T follicular helper cell (primary cell): ENCODE measurements around the gene BRD3.

Experiments
- DNase-seq: peaks from one replicate; pipeline ENCODE4 v3.0.0-alpha.2; 2020; ENCODE audit warnings: low read depth

Gene BRD3

DNA sequence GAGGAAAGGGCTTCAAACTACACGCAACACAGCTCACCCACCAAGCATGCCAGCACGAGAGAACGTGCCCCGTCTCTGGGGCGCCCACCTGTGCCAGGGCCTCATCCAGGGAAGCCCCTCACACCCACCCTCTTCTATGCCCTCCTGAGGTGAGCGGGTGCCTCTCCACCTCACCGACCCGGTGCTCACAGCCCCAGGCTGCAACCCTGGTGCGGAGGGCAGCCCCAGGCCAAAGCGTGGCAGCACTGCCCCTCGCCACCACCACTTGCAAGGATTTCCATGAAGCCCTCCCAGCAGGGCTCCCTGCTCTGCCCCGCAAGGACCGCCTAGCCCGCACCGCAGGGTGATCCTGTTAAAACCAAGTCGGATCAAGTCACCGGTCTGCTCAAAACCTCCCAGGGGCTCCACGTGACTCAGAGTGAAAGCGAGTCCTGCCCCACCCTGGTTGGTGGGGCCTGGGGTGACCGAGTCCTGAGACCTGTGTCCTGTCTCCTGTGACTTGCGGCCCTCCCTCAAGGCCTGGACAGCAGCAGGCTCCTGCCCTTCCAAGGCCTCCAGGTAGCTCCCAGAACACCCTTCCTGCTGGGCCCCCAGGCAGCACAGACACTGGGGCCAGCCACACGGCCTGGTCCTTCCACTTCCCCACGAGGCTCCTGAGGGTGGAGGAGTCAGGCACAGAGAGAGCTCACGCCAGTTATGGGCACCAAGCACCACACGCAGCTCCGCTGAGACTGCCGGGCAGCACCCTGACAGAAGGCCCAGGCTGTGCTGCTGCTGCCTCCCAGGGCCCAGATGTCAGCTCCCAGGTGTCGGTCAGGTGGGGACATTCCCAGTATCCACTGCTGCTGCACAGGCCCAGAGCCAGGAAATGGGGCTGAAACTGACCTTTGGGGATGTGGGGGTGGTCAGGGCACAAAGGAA, 12.7 kb downstream of the BRD3 start:
- no peak for DNase-seq

DNA sequence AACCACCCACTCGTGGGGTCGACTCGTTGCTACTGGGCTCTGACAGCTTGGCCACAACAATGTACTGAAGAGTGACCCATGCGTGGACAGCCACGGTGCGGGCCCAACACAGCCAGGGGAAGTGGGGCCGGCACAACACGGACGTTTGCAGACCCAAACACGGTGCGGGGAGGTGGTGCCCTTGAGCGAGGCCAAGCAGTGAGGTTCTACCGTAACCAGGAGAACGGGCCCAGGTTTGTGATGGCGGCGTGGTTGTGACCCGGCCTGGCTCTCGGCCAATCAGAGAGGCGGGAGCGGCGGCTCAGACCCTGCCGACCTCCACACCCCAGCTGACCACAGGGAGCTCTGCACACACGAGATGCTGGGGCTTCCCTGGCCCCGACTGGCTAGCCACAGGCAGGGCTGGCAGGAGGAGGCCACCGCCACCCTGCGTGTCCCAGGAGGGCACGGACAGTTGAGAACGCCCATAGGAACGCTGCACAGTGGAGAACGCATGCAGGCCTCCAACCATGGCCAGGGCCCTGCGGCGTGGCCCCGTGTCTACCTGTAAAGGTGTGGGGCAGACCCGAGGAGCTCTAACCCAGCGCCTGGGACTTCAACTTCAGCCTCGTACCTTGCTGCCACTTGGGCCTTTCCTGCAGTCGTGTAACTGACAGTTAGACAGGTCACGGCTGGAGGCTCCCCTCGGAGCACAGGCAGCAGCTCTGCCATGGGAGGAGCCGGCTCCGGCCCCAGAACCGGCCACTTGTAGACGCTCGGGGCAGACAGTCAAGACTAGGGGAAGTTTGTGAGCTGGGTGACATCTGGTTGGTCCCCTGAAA, 13.7 kb downstream of the BRD3 start:
- DNase-seq: no peak

DNA sequence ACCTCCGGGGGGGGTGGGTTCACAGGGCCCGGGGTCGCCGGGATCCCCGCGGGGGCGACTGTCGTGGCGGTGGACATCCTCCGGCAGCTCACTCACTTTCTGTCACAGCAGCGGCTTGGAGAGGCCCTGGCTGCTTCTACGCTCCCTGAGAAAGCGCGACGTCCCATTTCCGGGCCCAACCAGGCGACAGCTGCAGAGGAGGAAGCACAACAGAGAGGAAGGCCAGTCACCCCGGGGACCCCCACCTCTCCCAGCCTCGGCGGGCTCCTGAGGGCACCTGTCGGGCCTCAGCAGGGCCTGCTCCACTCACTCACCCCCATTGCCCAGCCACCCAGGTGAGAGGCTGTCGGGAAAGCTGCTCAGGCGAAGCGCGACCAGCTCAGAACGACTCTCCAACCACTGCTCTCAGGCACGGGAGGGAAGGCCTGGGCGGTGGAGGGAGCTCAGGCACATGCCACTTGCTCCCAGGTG, 14.4 kb downstream of the BRD3 start:
- no peak for DNase-seq

DNA sequence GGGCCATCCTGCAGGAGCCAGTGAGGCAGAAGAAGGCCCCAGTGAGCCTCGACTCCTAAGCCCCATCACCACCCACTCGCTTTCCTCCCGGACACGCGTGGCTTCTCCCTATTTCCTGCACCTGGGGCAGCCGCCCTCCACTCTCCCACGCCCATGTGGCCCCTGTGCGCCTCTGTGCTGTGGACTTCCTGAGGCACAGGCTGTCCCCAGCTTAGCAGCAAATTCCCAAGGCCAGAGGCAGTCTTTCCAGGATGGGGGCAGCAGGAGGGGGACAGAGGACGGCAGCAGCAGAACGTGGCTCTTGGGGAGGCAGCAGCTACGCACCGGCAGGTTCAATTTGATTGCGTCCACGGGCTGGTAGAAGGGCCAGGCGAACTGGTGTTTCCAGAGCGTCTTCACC, 14.9 kb downstream of the BRD3 start:
- no peak for DNase-seq

DNA sequence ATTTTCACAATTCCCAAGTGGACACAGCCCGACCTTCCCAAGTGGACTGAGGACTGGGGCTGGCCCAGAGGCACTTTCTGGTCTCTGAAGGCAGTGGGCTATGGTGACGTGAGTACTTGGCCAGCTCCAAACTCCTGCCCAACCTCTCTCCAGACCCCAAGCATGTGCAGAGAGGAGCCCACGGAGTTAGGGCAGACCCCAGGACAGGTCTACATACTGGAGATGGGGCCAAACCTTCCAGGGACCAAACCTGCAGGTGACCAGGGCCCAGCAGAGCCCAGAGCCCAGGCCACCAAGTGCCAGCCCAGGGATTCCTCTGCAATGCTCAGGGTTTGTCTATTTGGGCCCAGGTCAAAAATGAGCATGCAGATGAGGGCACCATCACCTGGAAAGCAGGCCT, 15.3 kb downstream of the BRD3 start:
- no peak for DNase-seq

DNA sequence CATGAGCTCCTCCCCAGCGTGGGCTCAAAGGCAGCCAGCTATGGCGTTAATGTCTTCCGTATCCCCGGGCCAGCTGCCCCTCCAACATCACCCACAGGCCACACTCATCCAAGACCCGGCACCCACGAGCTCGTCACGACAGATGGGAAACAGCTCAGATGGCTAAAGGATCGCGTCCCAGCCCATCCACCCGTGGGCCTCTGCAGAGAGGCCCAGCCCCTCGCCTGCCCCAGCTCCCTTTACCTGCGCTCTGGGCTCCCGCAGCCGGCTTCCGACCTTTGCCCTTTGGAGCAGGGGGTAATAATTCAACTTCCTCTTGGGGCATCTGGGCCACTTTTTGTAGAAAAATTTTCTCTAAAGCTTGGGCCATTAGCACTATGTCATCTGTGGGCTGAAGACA, 16.5 kb downstream of the BRD3 start:
- DNase-seq: no peak

DNA sequence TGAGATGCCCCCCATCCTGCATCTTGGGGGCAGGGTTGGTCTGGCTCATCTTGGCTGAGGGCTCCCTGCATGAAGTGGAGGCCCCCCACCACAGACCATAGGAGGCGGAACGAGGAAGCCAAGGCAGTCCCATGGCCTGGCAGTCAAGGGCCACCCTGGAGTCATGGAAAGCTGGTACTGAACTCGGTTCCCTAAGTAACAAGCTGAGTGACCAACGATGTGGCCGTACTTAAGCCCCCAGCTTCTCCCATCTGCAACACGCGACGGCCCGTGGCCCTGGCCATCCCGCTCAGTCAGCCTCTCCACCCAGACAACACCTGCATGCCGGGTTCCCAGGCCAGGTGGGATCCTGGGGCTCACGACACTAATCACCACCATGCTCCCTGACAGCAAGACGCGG, 17.1 kb downstream of the BRD3 start:
- DNase-seq: no peak

GRCh38 chr9:134049772-134050588, 17.8 kb downstream of the BRD3 start:
- DNase-seq: no peak

- DNase-seq: no peak
Measured at GRCh38 chr9:134049236-134049635, 18.6 kb downstream of the BRD3 start.

DNA sequence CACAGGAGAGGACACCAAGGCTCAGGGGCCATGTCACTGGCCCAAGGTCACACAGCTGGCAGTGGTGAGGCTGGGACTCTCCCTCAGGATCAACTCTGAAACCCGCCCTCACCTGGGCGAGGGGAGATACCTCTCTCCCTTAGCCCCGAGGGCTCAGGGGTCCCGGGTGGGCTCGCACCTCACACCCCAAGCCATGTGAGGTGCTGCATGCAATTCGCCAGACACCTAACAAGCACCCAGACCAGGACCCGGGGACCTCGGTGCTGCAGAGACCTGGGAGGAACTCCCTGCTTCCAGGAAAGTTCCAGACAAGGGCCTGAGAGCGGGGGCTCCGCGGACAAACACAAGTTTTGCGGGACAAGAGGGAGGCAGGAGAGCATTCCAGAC, 19.3 kb downstream of the BRD3 start:
- no peak for DNase-seq

DNA sequence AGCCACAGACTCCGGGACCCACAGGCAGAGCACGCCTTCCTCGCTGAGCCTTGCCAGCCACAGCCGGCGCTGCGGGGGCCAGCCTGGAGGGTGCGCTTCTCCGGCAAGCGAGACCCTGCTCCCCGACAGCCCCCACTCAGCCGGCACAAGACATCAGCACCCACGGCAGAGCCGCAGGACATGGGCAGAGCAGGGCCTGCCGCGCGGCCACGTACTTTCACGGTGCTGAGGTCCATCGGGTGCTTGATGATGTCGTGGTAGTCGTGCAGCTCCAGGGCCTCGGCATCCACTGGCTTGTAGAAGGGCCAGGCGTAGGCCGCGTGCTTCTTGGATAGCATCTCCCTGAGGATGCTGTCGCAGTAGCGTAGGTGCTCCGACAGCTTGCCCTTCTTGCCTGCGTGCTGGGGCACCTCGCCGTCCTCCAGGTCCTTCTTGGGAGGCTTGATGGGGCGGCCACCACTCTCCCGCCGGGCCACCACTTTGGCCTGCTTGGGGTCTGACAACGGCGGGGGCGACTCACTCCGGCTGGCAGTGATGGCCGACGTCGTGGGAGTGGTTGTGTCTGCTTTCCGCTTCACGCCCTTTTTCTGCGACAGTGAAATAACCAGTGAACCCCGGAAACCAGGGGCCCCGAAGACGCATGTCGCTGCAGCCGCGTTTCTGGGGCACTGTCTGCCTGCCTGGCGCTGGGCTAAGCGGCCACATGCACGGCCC, 19.8 kb downstream of the BRD3 start:
- DNase-seq: no peak

- DNase-seq: no peak
Measured at GRCh38 chr9:134046894-134047681, 20.7 kb downstream of the BRD3 start.

- no peak for DNase-seq
Measured at GRCh38 chr9:134045841-134046544, 21.8 kb downstream of the BRD3 start.

DNA sequence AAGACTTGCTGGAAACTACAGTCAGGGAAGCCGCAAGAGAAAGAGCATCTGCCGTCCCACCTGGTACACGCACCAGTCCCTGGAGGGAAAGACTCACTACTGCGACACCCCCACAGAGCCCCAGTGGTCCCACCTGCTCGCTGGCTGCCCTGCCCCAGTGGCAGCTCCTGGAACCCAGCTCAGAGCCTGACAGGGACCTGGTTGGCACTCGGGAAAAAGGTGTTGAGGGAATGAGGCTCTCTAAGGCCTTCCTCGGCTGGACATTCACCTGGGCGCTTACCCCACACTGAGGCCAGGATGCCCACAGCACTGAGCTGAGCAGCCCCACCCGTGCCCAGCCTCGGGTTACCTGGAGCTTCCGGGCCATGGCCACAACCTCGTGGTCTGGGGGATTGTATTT, 22.9 kb downstream of the BRD3 start:
- no peak for DNase-seq

- no peak for DNase-seq
Measured at GRCh38 chr9:134043531-134043988, 24.3 kb downstream of the BRD3 start.

DNA sequence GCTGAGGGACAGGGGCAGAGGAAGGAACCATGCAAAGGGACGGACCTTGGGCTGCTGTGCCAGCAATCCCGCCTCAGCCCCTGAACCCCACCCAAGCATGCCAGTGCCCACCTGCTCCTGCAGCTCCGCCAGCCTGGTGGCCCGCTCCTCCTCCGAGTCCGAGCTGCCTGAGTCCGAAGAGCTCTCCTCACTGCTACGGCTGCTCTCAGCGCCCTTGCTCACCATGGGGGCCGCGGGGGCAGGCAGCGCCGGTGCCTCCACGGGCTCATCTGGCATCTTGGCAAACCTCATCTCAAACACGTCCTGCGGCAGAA, 26.2 kb downstream of the BRD3 start:
- no peak for DNase-seq

GRCh38 chr9:134040781-134041648, 26.8 kb downstream of the BRD3 start:
- no peak for DNase-seq

DNA sequence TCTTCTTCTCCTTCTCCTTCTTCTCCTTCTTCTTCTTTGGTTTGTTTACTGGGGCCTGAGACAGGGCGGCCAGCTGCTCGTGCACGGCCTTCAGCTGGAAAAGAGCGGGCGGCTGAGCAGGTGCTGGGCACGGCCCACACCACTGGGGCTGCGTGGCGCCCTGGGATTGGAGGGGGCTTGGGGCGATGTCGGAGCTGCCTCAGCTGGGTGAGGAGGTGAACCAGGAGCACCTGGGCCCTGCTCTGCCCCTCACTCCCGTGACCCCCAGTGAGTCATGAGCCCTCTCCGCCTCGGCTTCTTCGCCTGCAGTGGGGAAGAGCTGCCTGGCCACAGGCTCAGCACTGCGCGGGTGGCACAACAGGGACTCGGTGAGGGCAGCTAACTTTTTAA, 27.7 kb downstream of the BRD3 start:
- no peak for DNase-seq
